ENCODE results near the gene FRS3.
"Not testable (repeated sequence)": the region's sequence is repeated elsewhere in the genome, so short reads cannot be mapped to it uniquely, and the experiment has no call there.

The FRS3 gene, protein sequence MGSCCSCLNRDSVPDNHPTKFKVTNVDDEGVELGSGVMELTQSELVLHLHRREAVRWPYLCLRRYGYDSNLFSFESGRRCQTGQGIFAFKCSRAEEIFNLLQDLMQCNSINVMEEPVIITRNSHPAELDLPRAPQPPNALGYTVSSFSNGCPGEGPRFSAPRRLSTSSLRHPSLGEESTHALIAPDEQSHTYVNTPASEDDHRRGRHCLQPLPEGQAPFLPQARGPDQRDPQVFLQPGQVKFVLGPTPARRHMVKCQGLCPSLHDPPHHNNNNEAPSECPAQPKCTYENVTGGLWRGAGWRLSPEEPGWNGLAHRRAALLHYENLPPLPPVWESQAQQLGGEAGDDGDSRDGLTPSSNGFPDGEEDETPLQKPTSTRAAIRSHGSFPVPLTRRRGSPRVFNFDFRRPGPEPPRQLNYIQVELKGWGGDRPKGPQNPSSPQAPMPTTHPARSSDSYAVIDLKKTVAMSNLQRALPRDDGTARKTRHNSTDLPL

DNA sequence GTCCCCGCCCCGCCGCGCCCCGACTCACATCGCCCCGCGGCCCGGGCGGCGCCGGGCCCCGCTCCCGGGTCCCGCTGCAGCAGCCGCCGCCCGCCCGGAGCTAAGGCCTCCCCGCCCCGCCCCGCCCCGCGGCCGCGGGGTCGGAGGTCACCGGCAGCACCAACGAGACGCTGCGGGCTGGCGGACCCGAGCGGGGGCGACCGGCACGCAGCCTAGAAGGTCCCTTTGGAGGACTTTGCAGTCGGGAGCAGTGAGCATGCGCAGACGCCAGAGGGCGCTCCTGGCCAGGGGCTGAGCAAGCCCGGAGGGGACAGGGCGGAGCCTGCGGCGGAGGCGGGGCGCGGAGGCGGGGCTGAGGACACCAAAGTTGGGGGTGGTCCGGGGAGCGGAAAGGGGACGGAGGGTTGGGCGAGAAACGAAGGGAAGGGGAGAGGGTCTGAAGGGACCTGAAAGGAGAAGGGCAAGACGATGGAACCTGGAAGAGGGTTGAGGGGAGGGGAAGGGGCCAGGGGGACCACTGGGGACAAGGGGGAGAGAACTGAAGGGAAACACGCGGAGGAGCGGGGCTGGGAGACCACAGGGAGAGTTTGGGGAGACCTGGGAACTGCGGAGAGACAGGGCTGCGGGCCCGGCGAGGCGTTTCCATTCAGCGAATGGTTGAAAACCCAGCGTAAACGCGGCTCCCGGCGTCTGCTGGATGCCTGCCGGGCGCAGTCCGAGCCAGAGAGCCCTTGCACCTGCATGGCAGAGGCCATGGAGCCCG is at the start of gene FRS3:
FRS3 (minus strand) TSS at position 113 of the 763 bp plus-strand sequence. CDS start 2,913 bp downstream, outside the sequence.
- peak; percentile 69 for DNase-seq

DNA sequence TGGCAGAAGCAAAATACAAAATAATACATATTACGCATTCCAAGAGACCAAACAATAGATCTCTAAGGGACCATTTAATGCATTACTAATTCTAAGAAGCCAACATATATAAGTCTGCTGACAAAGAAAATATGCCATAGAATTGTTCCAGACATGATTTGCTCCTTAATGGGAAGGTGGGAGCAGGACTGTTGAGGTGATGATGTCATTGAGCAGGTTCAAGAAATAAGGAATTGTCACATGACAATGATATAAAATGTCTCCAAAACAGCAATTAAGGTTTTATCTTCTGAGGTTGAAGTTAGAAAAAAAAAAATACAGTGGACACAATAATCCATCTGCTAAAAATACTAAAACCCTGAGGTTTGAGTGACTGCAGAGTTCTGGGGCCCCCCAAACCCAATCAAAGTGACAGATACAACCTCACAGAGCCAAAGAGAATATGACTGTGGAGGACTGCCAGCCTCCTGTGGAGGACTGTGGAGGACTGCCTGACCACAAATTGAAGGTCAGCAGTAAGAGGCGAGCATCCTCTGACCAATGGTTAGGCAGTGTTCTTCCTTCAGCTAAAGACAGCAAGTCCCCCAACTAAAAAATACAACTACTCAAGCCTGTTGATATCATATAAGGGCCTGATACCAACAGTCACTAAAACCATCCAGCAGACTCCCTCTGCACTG is 46.8 kb upstream of the FRS3 start:
- no peak for DNase-seq

DNA sequence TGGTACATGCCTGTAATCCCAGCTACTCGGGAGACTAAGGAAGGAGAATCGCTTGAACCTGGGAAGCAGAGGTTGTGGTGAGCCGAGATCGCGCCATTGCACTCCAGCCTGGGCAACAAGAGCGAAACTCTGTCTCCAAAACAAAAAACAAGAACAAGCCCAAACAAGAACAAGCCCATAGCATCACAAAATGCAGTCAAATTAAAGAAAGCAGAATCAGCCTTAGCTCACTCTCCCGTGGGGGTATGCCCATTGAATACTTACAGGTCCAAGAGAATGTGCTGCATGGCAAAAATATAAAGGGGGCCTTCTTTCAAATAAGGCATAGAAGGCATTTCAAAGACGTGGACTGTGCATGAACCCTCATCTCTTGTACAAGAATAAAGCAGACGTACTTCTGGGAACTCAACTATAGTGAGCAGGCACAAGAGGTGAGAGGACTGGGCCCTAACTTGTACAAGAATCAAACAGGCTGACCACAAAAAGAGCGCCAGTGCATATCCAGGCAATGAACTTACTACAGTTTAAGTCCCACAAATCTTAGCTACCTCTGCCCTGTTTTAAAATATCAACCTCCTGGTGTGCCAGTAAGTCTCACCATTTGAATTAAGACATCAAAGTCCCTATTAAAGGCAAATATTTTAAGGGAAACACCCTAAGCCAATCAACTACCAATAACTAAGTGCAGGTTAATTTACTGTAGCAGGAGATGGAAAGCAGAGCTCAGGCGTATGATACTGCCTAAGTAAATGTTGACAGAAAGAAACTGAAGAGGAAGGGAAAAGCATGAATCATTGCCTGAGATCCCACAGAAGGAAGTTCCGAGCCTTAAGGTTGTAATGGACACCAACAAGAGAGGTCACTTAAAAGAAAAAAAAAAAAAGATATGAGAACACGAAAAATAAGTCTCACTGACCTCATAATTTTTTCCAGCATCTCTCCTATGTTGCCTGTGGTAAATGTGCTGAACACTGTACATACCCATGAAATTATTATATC is 45.2 kb upstream of the FRS3 start:
- DNase-seq: no peak

DNA sequence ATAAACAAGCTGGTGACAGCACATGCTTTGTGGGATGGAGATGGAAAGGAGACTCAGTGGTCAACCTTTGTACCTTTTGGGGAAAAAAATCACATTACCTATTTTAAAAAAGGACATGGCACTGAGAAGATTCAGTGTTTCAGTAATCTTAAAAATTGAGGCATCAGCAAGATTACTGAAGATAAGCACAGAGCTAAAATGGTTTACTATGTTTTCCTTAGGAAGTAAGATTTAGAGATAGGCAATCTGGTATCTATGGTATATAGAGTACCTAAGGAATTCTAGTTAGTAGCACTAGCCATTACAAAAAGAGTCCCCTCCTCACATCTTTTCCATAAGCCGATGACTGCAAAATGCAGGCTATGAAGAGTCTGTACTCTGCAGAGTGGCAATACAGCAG is 43.5 kb upstream of the FRS3 start:
- DNase-seq: no peak

DNA sequence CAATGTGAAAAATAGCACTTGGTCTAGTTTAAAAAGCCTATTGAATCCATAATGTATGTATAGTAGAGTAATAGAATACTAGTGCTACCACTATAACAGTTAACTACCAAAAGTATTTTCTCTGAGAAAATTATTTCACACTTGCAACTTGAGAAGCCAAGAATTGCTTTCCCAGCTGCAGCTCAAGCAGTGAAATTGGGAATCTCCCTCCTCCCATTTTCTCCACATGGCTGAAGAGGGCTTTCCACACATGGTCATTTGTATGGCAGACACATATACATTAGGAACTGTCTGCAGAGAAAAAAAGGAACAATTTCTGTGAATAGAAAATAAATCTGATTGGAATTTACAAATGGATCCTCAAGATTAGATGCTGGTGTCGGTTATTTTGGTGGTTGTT is 42.3 kb upstream of the FRS3 start:
- DNase-seq: no peak

DNA sequence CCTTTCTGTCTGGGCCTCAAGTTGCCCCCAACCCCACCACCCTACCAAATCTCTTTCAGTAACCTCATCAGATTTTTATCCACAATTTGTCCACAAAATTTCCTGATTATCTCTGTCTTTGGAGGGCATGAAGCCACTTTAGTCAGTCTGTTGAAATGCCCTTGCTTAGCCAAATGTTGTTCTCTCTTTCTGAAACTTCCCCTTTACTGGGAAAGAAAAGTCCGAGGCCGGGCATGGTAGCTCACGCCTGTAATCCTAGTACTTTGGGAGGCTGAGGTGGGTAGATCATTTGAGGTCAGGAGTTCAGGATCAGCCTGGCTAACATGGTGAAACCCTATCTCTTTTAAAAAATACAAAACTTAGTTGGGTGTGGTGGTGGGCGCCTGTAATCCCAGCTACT is 41.6 kb upstream of the FRS3 start:
- no peak for DNase-seq

DNA sequence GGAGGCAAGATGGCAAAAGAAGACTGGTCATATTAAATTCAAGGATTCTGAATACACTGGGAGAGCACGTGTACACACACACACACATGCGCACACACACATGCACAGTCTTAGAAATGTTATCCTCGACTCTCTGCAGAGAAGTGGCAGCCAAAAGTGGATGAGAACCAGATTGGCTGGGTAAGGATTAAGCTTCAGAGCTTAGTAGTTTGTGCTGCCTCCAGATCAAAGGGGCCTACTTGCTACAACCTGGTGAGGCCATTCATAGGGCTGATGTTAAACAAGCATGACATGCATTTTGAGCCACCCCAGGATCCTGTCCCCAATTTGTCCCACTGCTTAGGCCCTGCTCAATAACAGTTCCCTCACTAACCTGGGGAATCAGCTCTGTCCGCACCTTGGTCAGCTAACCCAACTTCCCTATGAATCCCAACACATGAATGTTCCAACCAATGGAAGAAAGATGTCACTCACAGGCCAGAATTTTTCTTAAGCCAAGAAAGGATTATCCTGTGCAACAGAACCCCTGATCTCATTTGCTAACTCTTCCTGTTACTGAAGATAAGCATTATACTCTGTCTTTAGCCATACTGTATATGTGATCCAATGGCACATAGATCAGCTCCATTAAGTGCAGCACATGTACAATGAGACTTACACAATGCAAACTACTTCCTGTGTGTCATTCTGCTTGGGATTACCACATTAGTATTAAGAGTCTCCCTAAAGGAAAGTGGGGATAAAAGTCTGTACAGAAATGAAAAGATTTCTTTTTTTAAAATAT is 38.8 kb upstream of the FRS3 start:
- DNase-seq: no peak

DNA sequence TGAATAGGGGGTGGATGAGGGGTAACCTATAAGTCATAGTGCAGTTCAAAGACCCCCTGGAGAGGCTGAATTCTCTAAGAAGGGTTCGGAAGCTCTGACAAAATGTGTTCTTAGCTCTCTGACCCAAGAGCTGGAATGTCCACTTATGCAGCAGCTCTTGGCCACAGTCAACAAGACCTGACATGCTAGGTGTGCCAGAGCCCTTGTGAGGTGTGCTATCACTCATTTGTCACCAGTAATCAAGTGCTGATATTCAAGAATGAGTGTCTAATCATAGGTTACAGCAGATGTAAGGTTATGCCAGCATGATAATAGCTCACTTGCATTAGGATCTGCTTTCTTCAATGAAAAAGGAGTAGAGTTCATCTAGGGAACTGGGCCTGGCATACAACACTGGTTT is 35.9 kb upstream of the FRS3 start:
- no peak for DNase-seq

DNA sequence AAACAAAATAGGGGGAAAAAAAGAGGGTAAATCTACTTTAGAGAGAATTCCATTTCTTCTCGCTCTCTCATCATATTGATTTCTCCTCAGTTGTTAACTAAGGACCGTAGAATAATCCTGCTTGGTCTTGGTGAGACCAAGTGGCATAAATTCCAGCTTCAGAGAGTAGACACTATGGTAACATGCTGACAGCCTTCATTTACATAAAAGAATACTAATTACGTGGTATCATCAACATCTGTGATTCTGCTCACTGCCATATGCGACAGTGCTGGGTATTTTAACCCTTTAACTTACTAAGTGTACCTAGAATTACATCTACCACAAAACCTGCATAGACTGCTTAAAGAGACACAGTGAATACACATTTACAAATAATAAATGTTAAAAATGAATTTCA is 34.9 kb upstream of the FRS3 start:
- peak; percentile 47 for DNase-seq

DNA sequence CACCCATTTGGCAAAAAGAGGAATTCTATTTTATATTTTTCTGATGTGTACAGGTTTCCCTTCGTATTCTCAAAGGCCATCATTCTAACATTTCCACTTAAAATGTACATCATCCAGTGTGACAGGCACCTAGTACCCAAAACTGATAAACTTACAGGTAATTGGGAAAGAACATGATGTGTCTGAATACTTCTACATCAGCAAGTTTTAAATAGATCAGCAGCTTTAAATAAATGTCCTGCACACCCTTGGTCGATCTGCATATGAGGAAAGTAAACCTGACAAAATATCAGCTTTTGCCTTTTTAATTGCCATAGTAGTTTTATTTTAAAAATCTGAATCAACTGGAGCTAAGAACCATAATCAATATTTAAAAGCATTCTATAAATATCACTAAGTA is 34.3 kb upstream of the FRS3 start:
- DNase-seq: no peak

DNA sequence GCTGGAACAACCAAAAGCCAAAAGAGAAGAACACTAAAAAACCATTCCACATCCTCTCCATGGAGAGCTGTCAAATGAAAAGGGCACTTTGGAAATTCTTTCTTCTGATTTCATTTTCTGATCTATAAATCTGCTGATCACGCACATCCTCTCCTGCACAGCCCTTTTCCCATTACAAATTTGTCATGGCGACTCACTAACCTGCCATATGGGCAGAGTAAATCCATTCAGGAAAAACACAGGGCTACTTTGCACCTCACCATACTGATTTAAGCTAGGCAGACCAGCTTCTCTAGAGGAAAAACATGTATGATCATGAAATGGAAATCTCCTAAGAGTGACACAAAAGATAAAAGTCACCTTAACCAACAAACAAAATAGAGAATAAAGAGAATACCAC is 33.8 kb upstream of the FRS3 start:
- DNase-seq: no peak

DNA sequence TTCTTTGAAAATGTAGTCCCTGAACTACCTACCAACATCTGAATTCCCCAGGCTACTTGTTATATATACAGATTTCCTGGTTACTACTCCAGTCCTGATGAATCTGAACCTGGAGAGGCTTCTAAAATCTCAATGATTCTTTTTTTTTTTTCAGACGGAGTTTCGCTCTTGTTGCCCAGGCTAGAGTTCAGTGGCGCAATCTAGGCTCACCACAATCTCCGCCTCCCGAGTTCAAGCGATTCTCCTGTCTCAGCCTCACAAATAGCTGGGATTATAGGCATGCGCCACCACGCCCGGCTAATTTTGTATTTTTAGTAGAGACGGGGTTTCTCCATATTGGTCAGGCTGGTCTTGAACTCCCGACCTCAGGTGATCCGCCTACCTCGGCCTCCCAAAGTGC is 32.2 kb upstream of the FRS3 start:
- DNase-seq: not testable (repeated sequence)

DNA sequence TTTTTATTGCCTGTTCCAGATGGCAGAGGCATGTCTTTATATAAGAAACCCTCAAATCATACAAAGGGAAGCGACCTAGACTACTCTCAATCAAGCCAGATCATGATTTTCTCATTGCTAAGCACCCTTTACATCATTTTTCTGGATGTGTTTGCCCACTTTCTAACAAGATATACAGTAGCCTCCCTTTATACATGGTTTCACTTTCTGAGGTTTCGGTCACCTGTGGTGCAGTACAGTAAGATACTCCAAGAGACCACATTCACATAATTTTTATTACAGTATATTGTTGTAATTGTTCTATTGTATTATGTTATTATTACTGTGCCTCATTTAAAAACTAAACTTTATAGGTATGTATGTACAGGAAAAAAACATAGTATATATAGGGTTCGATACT is 31.4 kb upstream of the FRS3 start:
- DNase-seq: no peak

DNA sequence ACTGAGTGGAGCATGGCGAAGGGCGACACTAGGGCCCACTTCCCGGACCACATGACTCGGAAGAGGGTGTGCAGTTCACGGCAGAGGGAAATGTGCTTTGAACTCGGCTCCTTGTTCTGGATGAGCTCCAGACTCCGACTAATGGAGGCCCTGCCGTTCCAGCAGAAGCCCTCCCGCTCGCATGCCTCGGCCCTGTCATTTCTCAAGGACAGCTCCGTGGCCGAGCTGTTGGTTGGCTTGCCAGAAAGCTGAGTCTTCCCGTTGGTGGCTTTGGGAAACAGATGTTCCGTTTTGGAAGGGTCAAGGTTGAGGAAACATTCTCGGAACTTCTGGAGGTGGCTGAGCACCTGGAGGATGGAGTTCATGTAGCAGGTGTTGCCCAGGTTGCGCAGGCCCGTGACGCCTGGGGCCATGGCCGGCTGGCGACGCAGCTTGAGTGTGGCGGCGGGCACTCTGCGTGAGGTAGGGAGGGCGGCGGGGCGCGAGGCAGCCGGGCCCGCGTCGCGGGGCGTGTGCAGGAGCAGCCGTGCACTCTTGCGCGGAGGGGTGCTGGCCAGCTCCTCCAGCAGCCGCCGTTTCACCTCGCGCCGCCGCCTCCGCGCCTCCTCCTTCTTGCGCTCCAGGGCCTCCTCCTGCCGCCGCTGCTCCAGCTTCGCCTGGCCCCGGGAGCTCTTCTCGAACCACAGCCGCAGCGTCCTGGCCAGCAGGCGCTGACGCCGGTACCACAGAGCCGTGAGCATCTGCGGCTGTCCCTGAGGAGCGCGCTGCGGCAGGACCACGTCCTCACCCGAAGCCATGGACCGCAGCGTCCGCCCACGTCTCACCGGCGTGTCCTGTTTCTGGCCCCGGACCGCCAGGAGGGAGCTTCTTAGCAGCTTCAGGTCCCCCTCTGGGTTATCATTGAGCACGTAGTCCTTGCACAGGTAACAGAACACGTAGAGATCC is 26.4 kb upstream of the FRS3 start:
- DNase-seq: no peak

DNA sequence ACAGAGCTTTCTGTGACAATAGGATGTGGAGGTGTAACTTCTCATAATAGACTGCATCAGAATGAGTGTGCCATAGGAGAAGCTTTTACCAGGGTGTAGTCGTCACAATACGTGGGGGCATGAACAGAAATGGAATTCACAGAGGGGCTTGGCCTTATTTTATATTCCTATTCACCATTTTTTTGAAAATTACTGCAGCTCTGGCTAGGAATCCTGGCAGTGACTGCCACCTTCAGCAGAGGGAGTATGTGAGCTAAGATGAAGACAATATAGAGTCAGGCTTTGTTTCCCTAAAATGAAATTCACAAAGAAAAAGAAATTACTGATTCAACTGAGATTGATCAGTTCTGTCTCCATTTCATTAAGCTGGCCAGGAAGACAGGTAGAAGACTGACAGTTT is 21.7 kb upstream of the FRS3 start:
- DNase-seq: peak; percentile 12

DNA sequence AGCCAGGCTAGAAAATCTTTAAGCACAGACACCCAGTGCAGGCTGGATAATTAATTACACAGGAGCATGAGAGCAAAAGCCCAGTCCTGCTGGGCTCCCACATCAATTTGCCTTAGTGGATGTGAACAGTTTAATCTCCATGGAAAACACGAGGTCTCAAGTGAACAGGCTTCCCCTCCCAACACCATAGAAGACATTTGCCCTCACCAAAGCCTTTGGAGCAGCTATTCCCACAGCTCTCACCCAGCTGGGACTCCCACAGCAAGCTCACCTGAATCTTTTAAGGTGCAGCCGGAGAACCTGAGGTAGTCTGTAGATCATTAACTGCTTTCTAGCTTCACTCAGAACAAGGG is 19.8 kb upstream of the FRS3 start:
- DNase-seq: no peak

DNA sequence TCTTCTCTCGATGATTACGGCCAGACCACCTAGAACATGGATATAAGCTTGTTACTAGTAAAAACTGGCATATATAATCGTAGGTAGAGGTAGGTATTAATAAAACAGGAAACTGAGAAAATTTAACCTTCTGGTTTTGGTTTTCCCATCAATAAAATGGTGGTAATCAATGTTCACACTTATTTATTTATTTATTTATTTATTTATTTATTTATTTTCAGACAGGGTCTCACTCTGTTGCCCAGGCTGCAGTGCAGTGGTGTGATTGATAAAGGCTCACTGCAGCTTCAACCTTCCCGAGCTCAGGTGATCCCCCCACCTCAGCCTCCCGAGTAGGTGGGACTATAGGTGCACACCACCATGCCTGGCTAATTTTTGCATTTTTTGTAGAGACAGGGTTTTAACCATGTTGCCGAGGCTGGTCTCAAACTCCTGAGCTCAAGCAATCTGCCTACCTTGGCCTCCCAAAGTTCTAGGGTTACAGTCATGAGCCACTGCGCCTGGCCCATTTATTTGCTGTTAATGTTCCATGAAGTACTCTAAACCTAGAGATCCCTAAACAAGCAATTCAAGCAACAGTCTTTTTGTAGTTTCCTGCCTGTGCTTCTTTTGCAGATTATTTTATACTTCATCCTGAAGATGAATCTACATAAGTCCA is 19.3 kb upstream of the FRS3 start:
- DNase-seq: no peak

DNA sequence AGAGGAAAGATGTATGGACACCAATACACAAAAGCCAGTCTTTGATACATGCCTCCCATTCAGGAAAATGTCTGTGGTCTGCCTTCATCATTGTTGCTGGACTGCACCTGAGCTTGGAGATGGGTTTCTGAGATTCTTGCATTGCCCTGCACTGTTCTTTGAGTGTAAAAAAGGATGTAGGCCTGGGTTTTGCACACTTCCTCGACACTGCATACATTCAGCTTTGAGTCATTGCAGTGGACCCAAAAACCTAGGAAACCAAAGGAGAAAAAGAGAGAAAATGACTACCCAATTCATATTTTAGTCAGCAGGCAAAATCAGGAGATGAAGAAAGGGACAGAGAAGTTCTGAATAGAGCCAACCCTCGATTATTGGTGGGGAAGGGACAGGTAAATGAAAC is 16.8 kb upstream of the FRS3 start:
- DNase-seq: no peak

DNA sequence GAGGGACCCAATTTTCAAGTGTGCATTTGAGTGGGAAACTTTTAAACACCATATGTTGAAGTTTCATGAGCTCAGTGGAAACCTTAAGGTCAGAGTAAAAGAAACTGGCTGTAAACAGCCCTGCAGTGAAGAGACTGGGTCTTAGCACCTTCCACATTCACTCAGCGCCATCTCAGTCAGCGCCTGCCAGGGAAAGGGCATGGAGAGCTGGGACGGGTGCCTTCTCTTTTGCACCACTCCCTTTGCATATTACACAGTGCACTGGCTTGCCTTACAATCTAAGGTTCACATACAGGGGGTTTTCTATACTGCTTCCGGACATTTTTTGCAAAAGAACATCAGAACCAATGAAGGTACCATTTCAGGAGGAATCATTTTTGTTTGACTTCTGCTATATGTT is 12.3 kb upstream of the FRS3 start:
- no peak for DNase-seq

DNA sequence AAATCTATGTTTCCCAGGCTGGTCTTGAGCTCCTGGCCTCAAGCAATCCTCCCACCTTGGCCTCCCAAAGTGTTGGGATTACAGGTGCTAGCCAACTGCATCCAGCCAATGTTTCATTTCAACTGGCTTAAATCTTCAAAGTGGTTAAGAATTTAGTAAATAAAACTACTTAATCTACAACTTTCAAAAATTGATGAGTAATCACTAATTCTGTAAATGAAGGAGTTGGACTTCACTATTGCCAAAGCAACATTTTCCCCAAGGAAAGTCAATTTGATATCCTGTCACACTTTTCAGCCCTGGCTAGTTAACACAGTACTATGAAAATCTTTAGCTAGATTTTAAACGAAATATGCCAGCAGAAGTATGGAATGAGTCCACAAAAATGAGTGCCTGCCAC is 11.6 kb upstream of the FRS3 start:
- DNase-seq: no peak
